Epidermal melanocyte (primary cell): ENCODE data around the gene TLCD3B.
"Not testable (repeated sequence)": the region's sequence is repeated elsewhere in the genome, so short reads cannot be mapped to it uniquely, and the experiment has no call there.

Source experiments
- DNase-seq: peaks from one replicate; pipeline ENCODE4 v3.0.0; 2011; ENCODE audit warnings: low spot score; ENCODE audit not compliant: insufficient read length

Gene TLCD3B

DNA sequence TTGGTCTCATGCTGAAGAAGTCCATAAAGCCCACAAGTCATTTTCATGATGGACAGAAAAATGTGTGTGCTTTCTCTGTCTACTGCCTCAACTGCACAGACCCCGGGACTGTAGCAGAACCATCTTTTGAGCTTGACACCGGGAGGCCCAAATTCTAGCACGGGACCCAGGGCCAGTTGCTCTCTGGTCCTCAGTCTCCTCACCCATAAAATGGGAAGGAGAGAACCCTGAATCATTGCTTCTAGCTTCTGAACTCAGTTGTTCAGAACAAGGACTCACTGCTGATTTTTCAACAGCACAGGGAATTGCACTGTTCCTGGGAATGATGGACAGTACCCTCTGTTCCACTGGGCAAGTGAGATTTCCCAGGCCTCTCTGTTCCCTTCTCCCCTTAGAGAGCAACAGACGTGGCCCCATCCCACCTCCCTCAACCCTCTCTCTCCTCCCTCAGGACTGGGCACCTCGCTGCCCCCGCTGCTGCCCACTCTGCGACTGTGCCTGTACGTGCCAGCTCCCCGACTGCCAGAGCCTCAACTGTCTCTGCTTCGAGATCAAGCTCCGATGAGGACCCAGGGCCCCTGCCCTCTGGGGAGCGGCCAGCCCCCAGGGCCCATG lies 32.3 kb upstream of the TLCD3B start:
- no peak for DNase-seq

DNA sequence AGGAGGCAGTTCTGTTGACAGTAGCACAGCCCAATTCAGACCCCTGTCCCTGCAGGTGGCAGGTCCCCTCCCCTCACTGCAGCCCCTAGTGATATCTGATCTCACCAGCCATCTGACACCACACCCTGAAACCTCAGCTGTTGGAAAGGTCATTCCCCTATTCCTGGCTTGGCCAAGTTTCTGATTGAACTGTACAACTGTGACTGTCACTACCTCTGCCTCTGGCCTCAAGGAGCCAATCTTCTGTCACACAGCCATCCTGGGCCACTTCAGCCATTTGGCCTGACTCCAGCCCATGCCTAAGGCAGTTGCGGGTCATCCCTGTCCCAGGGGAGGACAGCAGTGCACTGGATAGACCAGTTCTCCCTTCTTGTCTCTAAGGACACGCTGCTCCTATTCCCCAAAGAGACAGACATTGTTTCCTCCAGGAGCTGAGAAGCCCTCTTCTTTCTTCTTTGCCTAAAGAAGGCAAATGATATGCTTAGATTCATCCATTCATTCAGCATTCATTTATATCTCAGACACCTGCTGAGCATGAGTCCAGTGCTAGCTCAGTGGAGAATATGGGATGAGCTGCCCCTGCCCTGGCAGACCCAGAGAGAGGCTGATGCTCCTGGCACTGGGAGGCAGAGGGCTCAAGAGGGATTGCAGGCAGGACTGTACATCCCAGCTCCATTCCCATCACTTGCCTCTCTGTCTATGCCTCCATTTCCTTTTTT lies 29.9 kb upstream of the TLCD3B start:
- DNase-seq, result no peak

DNA sequence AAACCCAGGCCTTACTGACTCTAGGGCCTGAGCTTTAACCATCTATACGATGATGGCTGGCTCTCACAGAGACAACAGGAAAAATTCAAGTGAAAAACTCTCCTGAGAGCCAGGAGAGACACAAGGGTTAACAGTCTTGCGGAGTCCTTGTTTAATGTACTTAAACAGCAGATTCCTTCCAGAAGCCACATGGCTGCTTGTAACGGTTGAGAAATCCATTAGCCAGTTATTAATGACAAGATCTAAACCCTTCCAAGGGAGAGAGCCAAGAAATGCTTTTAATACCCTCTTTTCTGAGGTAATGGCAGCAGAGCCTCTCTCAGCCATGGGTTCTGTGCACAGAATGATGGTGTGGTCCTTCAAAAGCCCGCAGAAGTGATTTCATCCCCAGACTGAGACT lies 29.3 kb upstream of the TLCD3B start:
- no peak for DNase-seq

DNA sequence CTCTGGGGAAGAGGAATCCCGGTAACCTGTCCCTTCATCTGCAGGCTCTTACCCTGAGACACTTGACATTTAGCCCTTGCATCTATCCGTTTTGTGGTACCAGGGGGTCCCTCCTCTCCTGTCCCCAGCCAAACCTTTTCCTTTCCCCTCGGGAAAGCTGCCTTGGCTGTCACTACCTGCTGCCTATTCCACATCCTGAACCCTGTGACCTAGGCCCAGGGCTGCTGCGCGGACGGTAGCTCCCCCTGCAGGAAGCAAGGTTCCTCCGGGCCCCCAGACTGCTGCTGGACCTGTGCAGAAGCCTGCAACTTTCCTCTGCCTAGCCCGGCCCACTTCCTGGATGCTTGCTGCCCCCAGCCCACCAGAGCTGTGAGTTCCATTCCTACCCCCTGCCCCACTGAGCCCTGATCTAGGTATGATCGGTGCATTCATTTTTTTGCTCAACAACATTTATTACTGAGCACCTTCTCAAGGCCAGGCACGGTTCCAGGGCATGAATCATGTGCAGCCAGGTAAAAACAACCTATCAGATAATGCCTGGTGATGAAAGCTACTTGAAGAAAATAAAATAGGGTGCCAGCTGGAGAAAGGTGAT lies 24.0 kb upstream of the TLCD3B start:
- no peak for DNase-seq

DNA sequence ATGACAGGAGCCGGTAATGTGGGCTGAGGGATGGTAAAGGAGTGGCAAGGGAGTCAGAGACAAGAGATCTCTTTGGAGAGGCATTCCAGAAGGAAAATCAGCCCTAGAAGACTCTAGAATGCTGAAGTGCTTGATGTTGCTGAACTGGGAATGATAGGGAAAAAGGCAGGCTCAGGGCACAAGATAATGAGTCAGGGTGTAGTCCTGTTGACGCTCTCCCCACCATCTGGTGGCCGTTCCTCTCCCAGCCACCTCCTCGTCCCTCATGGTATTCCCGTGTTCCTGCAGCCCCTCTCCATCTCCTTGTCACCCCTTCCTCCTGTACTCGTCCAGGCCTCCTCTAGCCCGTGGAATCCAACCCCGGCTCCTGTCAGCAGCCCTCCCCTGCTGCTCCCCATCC lies 23.4 kb upstream of the TLCD3B start:
- no peak for DNase-seq

DNA sequence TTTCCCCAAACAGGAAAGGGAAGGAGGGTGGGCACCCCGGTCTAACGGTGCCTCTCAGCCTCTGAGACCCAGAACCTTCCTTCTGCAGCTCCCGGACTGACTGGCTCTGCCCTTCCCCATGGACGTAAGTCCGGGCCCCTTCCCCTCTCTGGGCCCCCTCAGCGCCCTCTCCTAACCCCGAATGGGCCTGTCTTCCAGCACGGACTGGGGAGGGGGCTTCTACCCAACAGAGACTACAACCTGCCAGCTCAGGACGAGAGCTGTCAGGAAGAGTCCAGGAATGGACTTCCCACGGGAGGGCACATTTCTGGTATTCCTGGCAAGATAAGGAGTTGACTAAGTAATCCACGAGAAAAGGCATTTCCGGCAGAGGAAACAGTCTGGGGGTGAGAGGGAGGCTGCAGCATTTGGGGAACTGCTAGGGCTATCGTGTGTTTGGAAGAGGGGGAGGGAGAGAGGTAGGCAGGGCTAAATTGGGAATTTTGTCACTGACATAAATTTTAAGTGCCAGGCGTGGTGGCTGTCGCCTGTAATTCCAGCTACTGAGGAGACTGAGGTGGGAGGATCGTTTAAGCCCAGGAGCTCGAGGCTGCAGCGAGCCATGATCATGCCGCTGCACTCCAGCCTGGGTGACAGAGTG lies 22.4 kb upstream of the TLCD3B start:
- DNase-seq, result peak; percentile 44

DNA sequence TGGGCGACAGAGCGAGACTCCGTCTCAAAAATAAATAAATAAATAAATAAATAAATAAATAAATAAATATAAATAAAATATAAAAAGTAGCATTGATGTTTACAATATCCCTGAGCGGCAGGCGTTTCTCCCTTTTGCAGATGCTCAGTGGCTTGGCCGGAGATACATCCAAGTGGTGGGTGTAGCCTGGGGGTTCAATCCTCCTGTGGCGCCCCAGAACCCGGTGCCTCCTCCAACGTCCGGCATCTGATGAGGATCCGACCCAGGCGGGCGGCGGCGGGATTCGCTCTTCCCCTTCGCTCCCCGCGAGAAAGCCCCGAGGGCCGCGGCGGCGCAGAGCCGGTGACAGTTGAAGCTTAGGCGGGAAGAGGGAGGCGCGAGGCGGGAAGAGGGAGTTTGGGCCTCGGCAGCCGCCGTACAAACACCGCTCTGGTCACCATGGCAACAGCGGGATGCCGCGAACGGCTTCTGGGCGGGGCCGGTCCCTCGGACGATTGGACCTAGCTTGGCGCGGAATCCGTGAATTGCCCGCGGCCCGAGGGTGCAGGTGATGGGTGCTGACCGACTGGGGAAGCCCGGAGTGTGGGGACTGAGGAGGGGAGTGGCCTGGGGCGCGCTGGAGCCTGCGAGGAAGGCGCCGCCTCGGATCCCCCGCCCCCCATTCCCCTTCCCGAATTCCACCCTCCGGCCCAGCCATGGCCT lies 21.8 kb upstream of the TLCD3B start:
- peak; percentile 94 for DNase-seq

DNA sequence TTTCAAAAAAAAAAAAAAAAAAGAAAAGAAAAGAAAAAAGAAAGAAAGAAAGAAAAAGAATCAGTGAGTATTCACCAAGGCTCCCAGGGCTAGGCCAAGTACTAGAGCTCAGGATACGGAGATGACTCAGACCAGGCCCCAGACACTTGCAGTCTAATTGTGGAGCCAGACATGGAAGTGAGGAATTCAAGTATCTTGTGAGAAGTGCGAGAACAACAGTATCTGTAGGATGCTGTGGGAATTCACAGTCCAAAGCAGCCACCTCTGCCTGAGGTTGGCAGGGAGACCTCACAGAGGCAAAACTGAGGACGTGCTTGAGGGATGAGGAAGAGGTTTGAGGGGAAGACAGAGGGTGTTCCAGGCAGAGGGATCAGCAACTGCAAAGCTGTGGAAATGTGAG lies 20.4 kb upstream of the TLCD3B start:
- DNase-seq, result no peak

DNA sequence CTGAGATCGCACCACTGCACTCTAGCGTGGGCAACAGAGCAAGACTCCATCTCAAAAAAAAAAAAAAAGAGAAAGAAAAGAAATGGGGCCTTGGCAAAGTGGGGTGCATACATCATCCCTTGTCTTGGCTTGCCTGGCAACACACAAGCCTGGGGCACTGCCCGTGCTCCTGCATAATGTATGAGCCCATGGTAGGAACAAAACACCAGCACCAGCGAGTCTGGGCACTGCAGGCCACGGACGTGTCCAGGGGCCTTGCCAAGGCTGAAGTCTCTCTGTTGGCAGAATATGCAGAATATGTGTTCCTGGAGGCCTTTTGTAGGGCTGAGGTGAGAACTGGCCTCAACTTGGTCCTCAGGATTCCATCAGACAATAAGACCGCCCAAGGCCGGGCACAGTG lies 18.8 kb upstream of the TLCD3B start:
- DNase-seq, result no peak

DNA sequence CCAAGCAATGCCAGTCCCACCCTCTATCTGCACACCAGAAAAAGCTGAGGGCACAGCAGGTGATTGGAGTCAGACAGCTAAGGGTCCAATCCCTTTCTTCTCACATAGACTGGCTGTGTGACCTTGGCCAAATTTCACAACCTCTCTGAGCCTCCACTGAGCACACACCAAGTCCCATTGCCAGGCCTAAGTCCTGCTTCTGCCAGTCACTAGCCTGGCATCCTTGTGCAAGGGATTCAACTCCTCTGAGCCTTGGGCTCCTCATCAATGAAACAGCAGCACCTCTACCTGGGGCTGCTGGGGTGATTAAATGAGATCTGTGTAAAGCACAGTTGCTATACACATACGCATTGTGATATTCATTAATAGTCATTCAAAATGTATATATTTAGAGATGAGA lies 15.5 kb upstream of the TLCD3B start:
- no peak for DNase-seq

DNA sequence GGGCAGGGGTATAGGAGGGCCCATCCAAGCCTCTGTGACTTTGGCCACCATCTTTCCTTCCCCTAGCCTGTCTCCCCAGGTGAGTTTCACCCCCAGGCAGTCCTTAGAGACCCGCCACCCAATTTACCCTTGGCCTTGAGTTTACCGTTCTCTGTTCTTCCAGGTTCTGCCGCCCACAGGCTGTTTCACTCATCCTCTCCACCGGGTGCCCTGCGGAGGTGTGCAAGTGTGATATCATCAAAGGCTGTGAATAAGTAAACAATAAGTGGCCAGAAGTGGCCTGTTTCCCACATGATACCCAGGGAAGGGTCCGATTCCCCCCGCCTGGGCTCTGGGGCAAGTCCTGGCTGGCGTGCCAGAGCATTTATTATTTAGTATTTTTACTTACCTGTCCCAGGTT lies 15.1 kb upstream of the TLCD3B start:
- DNase-seq, result no peak

DNA sequence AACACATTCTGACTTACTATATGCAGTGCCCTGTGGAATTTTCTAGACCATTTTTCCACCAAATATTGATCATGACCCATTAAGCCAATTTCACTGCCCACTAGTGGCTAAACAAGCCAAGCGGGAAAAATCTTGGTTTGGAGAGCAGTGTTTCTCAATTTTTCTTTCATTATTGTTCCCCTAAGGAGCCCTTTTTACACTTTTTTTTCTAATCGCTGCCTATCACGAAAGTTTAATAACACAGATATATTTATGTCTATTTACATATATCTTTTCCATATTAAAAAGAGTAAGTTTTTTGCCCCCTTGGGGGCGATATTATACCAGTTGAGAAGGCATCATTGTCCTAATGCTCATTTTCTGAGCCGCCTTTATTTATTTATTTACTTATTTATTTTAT lies 10.8 kb upstream of the TLCD3B start:
- DNase-seq, result no peak

DNA sequence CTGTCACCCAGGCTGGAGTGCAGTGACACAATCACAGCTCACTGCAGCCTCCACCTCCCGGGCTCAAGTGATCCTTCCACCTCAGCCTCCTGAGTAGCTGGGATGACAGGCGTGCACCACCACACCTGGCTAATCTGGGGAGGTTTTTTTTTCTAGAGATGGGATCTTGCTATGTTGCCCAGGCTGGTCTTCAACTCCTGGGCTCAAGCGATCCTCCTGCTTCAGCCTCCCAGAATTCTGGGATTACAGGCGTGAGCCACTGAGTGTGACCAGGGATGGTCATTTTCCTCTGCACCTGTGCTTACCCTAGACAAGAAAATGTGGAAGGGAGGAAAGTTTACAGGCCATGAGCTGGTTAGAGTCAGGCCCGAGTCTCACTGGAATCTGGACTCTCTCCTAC lies 9.6 kb upstream of the TLCD3B start:
- DNase-seq, result not testable (repeated sequence)

DNA sequence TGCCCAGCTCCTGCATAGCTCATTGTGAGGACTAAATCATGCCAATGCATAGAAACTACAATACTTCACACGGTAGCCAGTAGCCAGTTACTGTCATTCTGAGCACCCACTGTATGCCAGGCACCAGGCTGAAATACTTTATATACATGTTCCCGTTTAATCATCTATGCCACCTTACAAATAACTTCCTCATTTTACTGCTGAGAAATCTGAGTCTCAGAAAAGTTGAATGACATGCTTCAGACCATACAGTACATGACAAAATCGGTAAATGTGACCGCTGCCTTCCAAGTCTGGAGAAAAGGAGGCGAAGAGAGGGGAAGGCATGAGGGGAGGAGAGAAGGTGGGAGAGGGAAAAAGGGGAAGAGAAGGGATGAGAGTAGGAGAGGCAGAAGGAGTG lies 9.2 kb upstream of the TLCD3B start:
- DNase-seq, result no peak

DNA sequence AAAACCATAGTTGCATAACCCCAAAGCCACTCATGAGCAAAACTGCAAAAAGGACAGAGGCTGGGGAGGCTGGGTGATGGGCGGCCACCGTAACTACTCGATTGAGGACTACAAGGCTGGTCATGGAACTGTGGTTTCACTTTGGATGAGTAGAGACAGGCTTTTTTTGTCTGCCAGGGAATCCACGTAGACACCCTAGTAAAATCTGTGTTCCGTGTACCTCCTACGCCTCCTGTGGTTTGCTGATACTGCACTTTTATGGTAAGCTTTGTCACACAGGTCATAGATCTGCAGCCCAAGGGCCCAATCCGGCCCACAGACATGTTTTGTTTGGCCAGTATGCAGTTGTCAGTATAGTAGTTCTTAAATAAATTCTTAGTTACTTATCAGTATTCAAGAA lies 2.2 kb upstream of the TLCD3B start:
- DNase-seq, result no peak

DNA sequence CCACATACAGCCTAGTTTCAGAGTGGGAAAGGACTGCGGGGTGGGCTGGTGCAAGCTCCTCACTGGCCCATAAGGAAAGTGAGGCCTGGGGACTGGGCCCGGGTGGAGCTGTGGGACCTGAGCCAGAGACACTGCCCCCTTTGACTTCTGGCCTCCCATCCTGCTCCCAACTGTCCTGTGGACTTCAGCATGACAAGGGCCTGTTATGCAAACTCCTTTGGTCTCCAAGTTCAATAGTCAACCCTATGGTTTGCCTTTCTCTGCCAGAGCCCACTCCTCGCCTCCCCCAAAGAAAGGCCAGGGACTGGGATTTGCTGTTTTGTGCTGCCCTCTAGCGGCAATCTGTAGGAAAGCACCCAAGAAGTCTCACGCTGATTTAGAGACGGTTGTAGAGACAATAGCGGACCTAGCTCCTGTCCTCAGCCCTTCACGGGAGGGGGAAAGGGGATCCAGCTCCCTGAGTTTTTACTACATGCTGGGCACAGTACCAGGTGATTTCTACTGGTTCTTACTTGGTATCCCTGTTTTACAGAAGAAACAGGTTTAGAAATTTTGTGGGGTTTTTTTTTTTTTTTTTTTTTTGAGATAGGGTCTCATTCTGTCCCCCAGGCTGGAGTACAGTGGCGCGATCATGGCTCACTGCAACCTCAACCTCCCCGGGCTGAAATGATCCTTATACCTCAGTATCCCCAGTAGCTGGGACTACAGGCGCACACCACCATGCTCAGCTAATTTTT lies 1.2 kb upstream of the TLCD3B start:
- DNase-seq, result peak; percentile 72

DNA sequence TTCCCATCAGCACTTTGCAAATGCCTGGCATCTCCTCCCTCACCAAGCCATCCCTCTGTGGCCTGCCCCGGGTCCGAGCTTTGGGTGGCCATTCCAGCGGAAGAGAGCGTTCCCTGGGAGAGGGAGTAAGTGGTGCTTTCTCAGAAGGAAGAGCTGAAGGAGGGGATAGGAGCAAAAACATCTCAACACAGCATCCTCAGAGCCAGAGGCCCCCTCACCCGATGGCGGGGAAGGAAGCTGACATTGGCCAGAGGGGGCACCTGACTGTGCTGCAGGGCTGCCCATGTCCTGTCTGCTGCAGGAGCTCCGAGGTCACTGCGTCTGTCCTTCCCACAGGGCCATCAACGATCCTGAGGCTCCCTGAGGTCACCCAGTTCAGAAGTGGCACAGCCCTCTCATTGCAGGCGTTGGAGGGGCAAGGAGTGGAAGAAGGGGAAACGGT lies 427 bp upstream of the TLCD3B start:
- DNase-seq, result no peak

DNA sequence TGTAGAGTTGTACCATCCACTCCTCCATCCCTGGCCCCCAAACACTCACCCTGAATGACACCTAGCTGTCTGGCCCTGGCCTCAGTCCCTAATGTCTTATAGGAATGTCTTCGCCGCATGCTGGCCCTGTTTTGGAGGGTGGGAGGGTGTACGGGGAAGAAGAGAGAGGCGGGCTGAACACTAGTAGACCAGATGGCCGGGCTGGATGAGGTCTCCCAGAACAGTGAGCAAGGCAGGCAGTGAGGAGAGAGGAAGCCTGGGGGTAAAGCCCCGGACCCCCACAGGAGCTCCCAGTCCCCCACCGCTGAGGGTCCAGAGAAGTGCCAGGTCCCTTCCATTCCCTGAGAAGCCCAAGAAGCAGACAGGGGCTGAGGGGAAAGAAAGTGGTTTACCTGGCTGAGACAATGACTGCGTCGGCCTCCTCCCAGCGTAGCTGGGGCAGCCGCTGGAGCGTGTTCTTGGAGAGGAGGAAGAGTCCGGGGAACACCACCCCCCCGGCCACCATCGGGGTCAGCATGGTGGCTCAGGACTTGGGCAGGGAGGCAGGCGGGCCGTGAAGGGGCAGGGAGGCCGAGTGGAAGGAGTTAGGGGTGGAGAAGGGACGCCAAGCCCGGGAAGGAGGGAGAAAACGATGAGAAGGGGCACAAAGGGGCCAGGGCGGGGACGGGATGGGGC lies 923 bp downstream of the TLCD3B start:
- no peak for DNase-seq

DNA sequence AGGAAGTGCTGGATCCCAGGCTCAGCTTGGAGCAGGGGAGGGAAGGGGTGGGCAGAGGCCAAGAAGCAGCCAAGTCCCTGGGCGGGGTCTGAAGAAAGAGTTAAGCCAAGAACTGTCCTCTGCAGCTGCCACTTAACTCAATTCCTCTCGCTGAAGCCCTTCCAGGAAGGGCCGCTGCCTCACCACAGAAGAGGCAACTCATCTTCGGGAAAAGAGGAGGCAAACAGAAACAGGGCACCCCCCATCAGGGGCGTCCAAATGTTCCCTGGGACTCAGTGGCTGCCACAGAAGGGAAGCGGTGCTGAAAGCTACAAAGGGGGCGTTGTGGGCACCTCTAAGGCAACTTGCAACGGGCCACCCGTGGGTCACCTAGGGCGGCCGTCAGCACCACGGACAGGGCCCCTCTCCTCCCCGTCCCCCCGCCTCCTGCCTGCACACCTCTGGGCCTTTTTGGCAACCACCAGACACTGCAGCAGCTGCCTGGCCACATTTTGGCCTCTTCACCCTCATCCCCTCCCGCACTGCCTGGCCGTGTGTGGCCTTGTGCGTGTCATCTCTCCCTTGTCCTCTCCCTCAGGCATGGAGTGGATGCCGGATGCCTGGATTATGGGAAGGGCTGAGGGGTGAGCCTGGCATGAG lies 2.5 kb downstream of the TLCD3B start:
- DNase-seq, result no peak
